ENCODE measurements around the gene ASB13. TPM values are rescaled to one million over a fixed set of nuclear protein-coding genes. Genes with fewer than 3 reads are reported as not detected.
A peak's percentile ranks its signal among the peaks of the same experiment; 100 is the strongest.

The ASB13 gene
- total RNA-seq, 1 experiment from 2014 or later = 13.8 TPM

- H2BK5ac ChIP-seq (ENCODE audit: insufficient read length, low read length) = no peak overlapping the region
- peaks cover 30 to 44% of the 10 kb centered on the region in 2 experiments for H3K4me1 Mint-ChIP-seq
- H3K27me3 Mint-ChIP-seq (ENCODE audit: low read depth) = no peaks in the 10 kb centered on the region; the same call in 1 of the 2 replicates
- no peak overlapping the region for H3K56ac ChIP-seq (ENCODE audit: insufficient read length, low read depth, low read length)
- H2AFZ ChIP-seq (ENCODE audit: low read length) = no peak overlapping the region
- H3K27ac ChIP-seq (ENCODE audit: insufficient read length, low read depth, low read length) = no peak overlapping the region
- H3K36me3 Mint-ChIP-seq (ENCODE audit: insufficient read depth in 1 of 3, low read depth in 3 of 3) = peaks cover 0 to 2% (median 0%) of the 10 kb centered on the region in 3 experiments; a peak in 2 of 7 replicates
- H3K4ac ChIP-seq (ENCODE audit: low read depth, low read length) = no peak overlapping the region
- no peak overlapping the region for H2BK15ac ChIP-seq (ENCODE audit: low read depth, low read length)
- no peak overlapping the region for H3K9ac ChIP-seq (ENCODE audit: extremely low read depth, insufficient read length, low read length)
- H3K4me1 ChIP-seq (ENCODE audit: insufficient read depth, low read length) = no peaks in the 10 kb centered on the region; the same call in 1 of the 2 replicates
- H3K27me3 ChIP-seq (ENCODE audit: insufficient read depth, low read length) = no peaks in the 10 kb centered on the region
- no peak overlapping the region for H2BK120ac ChIP-seq (ENCODE audit: low read depth, low read length, poor library complexity, severe bottlenecking)
- no peak overlapping the region for H3K18ac ChIP-seq (ENCODE audit: insufficient read length, low read depth, low read length)
- H3K79me1 ChIP-seq (ENCODE audit: insufficient read depth, low read depth, low read length, poor library complexity, severe bottlenecking) = no peaks in the 10 kb centered on the region
- peaks cover 1% of the 10 kb centered on the region; the same call in 1 of the 2 replicates for H3K79me2 ChIP-seq (ENCODE audit: insufficient read depth, low read length)
- H3K23ac ChIP-seq (ENCODE audit: insufficient read length, low read depth, low read length) = no peak overlapping the region
- H3K14ac ChIP-seq (ENCODE audit: insufficient read depth, low read length) = no peak overlapping the region
- no peaks in the 10 kb centered on the region for H3K9me3 Mint-ChIP-seq
- WGBS (ENCODE audit: extremely low coverage, insufficient read length, low lambda C conversion rate) = no CpG with 5 or more reads among the region's 8 CpGs
- TF ChIP-seq CTCF (conservative IDR thresholded peaks at IDR 0.05) = no peak
- H3K4me2 ChIP-seq (ENCODE audit: insufficient read depth, insufficient read length, low read length) = no peak overlapping the region
- H3T11ph ChIP-seq (ENCODE audit: low read length) = no peak overlapping the region
- H3K27ac Mint-ChIP-seq = peak overlapping the region in 1 of 3 experiments; percentile 49; a peak in 1 of 7 replicates
- H3K23me2 ChIP-seq (ENCODE audit: insufficient read length, low read depth, low read length, poor library complexity, severe bottlenecking) = no peaks in the 10 kb centered on the region
- H2BK12ac ChIP-seq (ENCODE audit: insufficient read length, low read depth, low read length) = no peak overlapping the region
- H4K8ac ChIP-seq (replicated peaks; ENCODE audit: insufficient read length, low read depth, low read length) = no peak overlapping the region
- H4K20me1 ChIP-seq (ENCODE audit: control insufficient read depth, insufficient read depth, insufficient read length) = peaks cover 3% of the 10 kb centered on the region
- no peak overlapping the region for H4K91ac ChIP-seq (ENCODE audit: insufficient read length, low read depth, low read length)
- no peak overlapping the region for H2BK20ac ChIP-seq (ENCODE audit: low read depth, low read length, poor library complexity, severe bottlenecking)
- no peak for DNase-seq
- no peak overlapping the region for H4K5ac ChIP-seq (ENCODE audit: insufficient read length, low read depth, low read length)
- no peak overlapping the region for H2AK5ac ChIP-seq (ENCODE audit: insufficient read length, low read length)
- H3K9me3 ChIP-seq (ENCODE audit: control insufficient read depth, low read depth, low read length) = no peaks in the 10 kb centered on the region
- no peak overlapping the region for H3K4me3 Mint-ChIP-seq
These were observed 9.4 kb downstream of the ASB13 start for GRCh38 chr10:5656737-5657579.
